ENCODE measurements around the gene PTPRE. TPM values are rescaled to one million over a fixed set of nuclear protein-coding genes. Genes with fewer than 3 reads are reported as not detected.

Gene PTPRE
- total and polyA plus RNA-seq, 10 of the 15 experiments (the other 5 are each of a cell fraction or from before 2014, with no cell fraction given): 2.9 to 7.6 (median 5.8) TPM

DNA sequence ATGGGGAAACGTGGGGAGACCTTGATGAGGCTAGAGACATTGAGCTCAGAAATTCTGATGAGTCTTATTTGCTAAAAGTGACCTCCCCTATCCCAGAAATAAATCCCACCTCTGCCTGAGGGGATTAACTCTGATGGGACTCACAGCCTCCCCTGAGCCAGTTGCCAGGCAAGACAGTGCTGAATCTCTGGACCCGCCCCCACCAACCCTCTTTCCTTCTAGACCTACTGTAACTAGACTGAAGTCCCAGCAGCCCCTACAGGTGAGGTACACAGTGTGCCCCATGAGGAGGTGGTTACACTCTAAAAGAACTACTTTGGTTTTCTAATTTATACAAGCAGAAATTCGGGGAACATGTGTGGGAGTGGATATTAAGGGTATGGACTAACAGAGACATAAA, 42.9 kb downstream of the PTPRE start:
- H4K20me1 ChIP-seq (ENCODE audit: control insufficient read depth, insufficient read depth): no peaks in the 10 kb centered on the region
- H3K27me3 ChIP-seq (replicated peaks in 1 of 2; ENCODE audit: control insufficient read depth in 2 of 2, insufficient read depth in 2 of 2, low read length in 1 of 2): no peaks in the 10 kb centered on the region
- intact Hi-C loops (cut with micrococcal nuclease; ENCODE audit: unreplicated experiment): no loop called here
- WGBS (ENCODE audit: insufficient coverage, insufficient replicate concordance, low lambda C conversion rate, missing lambda C conversion rate): 2% methylated on average over 3 of the region's 3 CpGs
- RAD21 ChIA-PET (ENCODE audit: unreplicated experiment): no interaction called here
- FAIRE-seq (no peak), ATAC-seq (no peak), DNase-seq (ENCODE audit: low read depth, low spot score) (no peak)
- H3K4me3 ChIP-seq: no peak overlapping the region
- SMC1A ChIA-PET (ENCODE audit: uncharacterized antibody, unreplicated experiment): no interaction called here
- H3K27ac ChIP-seq (ENCODE audit: control insufficient read depth, insufficient read depth): no peak overlapping the region
- TF ChIP-seq BHLHE40 (IDR thresholded peaks at IDR 0.05; ENCODE audit: borderline replicate concordance in 1 of 2, low read depth in 2 of 2, low read length in 1 of 2) (no peak), ZNF24 (IDR thresholded peaks at IDR 0.05) (no peak), CHD1 (IDR thresholded peaks at IDR 0.05; ENCODE audit: low read depth, low read length) (no peak), NFIC (IDR thresholded peaks at IDR 0.05; ENCODE audit: low read depth, low read length) (no peak), POLR2A (IDR thresholded peaks at IDR 0.05; ENCODE audit: low read depth, low read length) (no peak), IKZF1 (conservative IDR thresholded peaks at IDR 0.05) (no peak), BRCA1 (IDR thresholded peaks at IDR 0.05; ENCODE audit: low read depth, low read length) (no peak), SUZ12 (IDR thresholded peaks at IDR 0.05; ENCODE audit: unreplicated experiment) (no peak)
- TF ChIP-seq, protein P1, sequence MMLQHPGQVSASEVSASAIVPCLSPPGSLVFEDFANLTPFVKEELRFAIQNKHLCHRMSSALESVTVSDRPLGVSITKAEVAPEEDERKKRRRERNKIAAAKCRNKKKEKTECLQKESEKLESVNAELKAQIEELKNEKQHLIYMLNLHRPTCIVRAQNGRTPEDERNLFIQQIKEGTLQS (IDR thresholded peaks at IDR 0.05; ENCODE audit: borderline replicate concordance, extremely low read depth, low read depth, low read length): no peak
- TF ChIP-seq, protein P2, sequence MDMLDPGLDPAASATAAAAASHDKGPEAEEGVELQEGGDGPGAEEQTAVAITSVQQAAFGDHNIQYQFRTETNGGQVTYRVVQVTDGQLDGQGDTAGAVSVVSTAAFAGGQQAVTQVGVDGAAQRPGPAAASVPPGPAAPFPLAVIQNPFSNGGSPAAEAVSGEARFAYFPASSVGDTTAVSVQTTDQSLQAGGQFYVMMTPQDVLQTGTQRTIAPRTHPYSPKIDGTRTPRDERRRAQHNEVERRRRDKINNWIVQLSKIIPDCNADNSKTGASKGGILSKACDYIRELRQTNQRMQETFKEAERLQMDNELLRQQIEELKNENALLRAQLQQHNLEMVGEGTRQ (IDR thresholded peaks at IDR 0.05; ENCODE audit: borderline replicate concordance, low read depth, low read length): no peak
- TF ChIP-seq, protein P3, sequence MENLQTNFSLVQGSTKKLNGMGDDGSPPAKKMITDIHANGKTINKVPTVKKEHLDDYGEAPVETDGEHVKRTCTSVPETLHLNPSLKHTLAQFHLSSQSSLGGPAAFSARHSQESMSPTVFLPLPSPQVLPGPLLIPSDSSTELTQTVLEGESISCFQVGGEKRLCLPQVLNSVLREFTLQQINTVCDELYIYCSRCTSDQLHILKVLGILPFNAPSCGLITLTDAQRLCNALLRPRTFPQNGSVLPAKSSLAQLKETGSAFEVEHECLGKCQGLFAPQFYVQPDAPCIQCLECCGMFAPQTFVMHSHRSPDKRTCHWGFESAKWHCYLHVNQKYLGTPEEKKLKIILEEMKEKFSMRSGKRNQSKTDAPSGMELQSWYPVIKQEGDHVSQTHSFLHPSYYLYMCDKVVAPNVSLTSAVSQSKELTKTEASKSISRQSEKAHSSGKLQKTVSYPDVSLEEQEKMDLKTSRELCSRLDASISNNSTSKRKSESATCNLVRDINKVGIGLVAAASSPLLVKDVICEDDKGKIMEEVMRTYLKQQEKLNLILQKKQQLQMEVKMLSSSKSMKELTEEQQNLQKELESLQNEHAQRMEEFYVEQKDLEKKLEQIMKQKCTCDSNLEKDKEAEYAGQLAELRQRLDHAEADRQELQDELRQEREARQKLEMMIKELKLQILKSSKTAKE (IDR thresholded peaks at IDR 0.05; ENCODE audit: low read depth, poor library complexity, severe bottlenecking): no peak
- no peaks in the 10 kb centered on the region for H3K36me3 ChIP-seq (ENCODE audit: control insufficient read depth in 2 of 2, insufficient read depth in 2 of 2, low read length in 1 of 2)
- in situ Hi-C loops (cut with MboI): no loop called here
- H3K9ac ChIP-seq (ENCODE audit: control insufficient read depth, insufficient read depth, low read length): no peak overlapping the region
- no peaks in the 10 kb centered on the region for H3K4me1 ChIP-seq (ENCODE audit: control insufficient read depth, insufficient read depth, low read length)
- no peaks in the 10 kb centered on the region for H3K79me2 ChIP-seq (ENCODE audit: control insufficient read depth, insufficient read depth, low read length)
- CTCF ChIA-PET: no interaction called here
- no peak overlapping the region for H2AFZ ChIP-seq (ENCODE audit: control insufficient read depth, low read depth, low read length)
- H3K9me3 ChIP-seq (replicated peaks; ENCODE audit: control insufficient read depth, insufficient read depth, low read length): no peaks in the 10 kb centered on the region
- no peak overlapping the region for H3K4me2 ChIP-seq (ENCODE audit: control insufficient read depth, insufficient read depth)
- POLR2A ChIA-PET: no interaction called here
- BruUV-seq (replicated peaks): no TSS peak
